ENCODE measurements around the gene SEC61A2.

GRCh38 chr10:12195603-12196506 is 66.4 kb downstream of the SEC61A2 start, which contains the start of the genes CDC123 and NUDT5:
- TF ChIP-seq CTCF (IDR thresholded peaks at IDR 0.05) (peak in 2 of 6 experiments; percentile 5 to 6), POLR2A (IDR thresholded peaks at IDR 0.05) (peak in 1 of 2 donors; percentile 42)
